Prostate gland (tissue), 2 donors: ENCODE results near the gene MARCHF4.

Source experiments
- POLR2A ChIP-seq: fragments of 450-650 bp; IDR thresholded peaks from one replicate; pipeline ENCODE4 v1.6.1; 2016; ENCODE audit warnings: antibody characterized with exemption, mild to moderate bottlenecking
- POLR2AphosphoS5 ChIP-seq: sonication (generic); formaldehyde crosslinking; IDR thresholded peaks from one replicate; pipeline ENCODE4 v1.6.1; 2017; ENCODE audit warnings: antibody characterized with exemption
- TF ChIP-seq, protein P1 (sequence below), 4 experiments: fragments of 200-600 bp in 2 of 4; fragments of 450-650 bp in 2 of 4; sonication (generic) in 2 of 4; IDR thresholded peaks; 1 replicate in 3 of 4; 2 replicates in 1 of 4; pipeline ENCODE4 v1.5.1; 2016 to 2019; ENCODE audit warnings: antibody characterized with exemption in 4 of 4, mild to moderate bottlenecking in 2 of 4, moderate library complexity in 2 of 4

DNA sequence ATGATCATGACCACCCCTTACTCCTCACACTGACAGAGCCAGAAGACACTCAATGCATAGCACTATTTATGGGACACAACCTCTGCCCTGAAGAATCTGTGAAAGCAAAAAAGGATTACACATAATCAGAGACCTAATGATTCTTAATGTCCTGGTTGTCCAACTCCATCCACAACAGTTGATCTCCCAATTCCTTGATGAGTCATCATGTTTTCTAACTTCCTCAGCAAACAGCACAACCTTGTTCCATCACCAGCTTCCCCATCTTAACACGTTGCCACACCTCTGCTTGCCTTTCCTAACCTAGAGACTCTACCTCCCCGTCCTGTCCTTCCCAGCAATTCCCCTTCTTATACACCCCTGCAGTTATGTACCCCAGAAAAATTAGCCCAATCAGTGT is 13.2 kb upstream of the MARCHF4 start:
- TF ChIP-seq, protein P1, sequence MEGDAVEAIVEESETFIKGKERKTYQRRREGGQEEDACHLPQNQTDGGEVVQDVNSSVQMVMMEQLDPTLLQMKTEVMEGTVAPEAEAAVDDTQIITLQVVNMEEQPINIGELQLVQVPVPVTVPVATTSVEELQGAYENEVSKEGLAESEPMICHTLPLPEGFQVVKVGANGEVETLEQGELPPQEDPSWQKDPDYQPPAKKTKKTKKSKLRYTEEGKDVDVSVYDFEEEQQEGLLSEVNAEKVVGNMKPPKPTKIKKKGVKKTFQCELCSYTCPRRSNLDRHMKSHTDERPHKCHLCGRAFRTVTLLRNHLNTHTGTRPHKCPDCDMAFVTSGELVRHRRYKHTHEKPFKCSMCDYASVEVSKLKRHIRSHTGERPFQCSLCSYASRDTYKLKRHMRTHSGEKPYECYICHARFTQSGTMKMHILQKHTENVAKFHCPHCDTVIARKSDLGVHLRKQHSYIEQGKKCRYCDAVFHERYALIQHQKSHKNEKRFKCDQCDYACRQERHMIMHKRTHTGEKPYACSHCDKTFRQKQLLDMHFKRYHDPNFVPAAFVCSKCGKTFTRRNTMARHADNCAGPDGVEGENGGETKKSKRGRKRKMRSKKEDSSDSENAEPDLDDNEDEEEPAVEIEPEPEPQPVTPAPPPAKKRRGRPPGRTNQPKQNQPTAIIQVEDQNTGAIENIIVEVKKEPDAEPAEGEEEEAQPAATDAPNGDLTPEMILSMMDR (IDR thresholded peaks at IDR 0.05) = no peak
- TF ChIP-seq POLR2AphosphoS5 = no peak
- TF ChIP-seq POLR2A = no peak
